CD14-positive monocyte (primary cell): Measurements from ENCODE around the gene USB1. TPM values are rescaled to one million over a fixed set of nuclear protein-coding genes. Genes with fewer than 3 reads are reported as not detected.

Experiments used
- DNase-seq, 3 donors: peaks; one replicate each; pipeline ENCODE4 v3.0.0-alpha.2; 2011 to 2022
- H2AFZ ChIP-seq: 2 replicates; pipeline ENCODE4 v1.6.0; 2012; ENCODE audit warnings: mild to moderate bottlenecking, low read depth, low read length, inconsistent platforms; ENCODE audit not compliant: insufficient read depth, poor library complexity, severe bottlenecking
- H3K27ac ChIP-seq, 2 donors: 1 replicate in 1 of 2; 2 replicates in 1 of 2; pipeline ENCODE4 v1.5.1; 2012 to 2013; ENCODE audit warnings: low read length in 2 of 2, control low read depth in 1 of 2, inconsistent platforms in 1 of 2, low read depth in 1 of 2, mild to moderate bottlenecking in 1 of 2
- H3K27me3 ChIP-seq, 2 donors: one replicate each; pipeline versions ENCODE4 v1.6.0 to v1.6.1; 2011 to 2013; ENCODE audit warnings: low read length in 2 of 2; ENCODE audit not compliant: control insufficient read depth in 2 of 2, insufficient read depth in 2 of 2
- H3K36me3 ChIP-seq, 2 donors: replicated peaks in 1 of 2; 1 replicate in 1 of 2; 2 replicates in 1 of 2; pipeline versions ENCODE4 v1.5.1 to v1.6.1; 2012 to 2013; ENCODE audit warnings: low read length in 2 of 2, control low read depth in 1 of 2, inconsistent platforms in 1 of 2, mild to moderate bottlenecking in 1 of 2; ENCODE audit not compliant: insufficient read depth in 2 of 2, control insufficient read depth in 1 of 2
- H3K4me1 ChIP-seq, 2 donors: 1 replicate in 1 of 2; 2 replicates in 1 of 2; pipeline versions ENCODE4 v1.5.1 to v1.6.1; 2012 to 2013; ENCODE audit warnings: low read length in 2 of 2, control low read depth in 1 of 2, inconsistent platforms in 1 of 2, mild to moderate bottlenecking in 1 of 2, moderate library complexity in 1 of 2; ENCODE audit not compliant: insufficient read depth in 2 of 2, control insufficient read depth in 1 of 2
- H3K4me2 ChIP-seq: replicated peaks from 2 replicates; pipeline ENCODE3; 2012; ENCODE audit warnings: low read length, moderate library complexity, mild to moderate bottlenecking; ENCODE audit not compliant: poor library complexity, severe bottlenecking; ENCODE audit errors: extremely low read depth
- H3K4me3 ChIP-seq, 3 experiments: fragments of 200-600 bp in 1 of 3; sonication (generic) in 1 of 3; replicated peaks in 1 of 3; 1 replicate in 2 of 3; 2 replicates in 1 of 3; pipeline ENCODE4 v1.5.1; 2011 to 2013; ENCODE audit warnings: low read length in 3 of 3, mild to moderate bottlenecking in 3 of 3, control low read depth in 2 of 3, low read depth in 2 of 3, inconsistent platforms in 1 of 3, moderate library complexity in 1 of 3
- H3K79me2 ChIP-seq: 2 replicates; pipeline ENCODE4 v1.6.0; 2012; ENCODE audit warnings: mild to moderate bottlenecking, control low read depth, inconsistent platforms, low read length, moderate library complexity; ENCODE audit not compliant: insufficient read depth
- H3K9ac ChIP-seq: 2 replicates; pipeline ENCODE4 v1.6.0; 2017; ENCODE audit warnings: low read length, mild to moderate bottlenecking; ENCODE audit not compliant: insufficient read depth, poor library complexity, severe bottlenecking
- H3K9me3 ChIP-seq, 2 donors: replicated peaks in 1 of 2; 1 replicate in 1 of 2; 2 replicates in 1 of 2; pipeline versions ENCODE4 v1.5.1 to v1.6.1; 2012 to 2013; ENCODE audit warnings: low read length in 2 of 2, control low read depth in 1 of 2; ENCODE audit not compliant: control insufficient read depth in 1 of 2, insufficient read depth in 1 of 2
- H4K20me1 ChIP-seq: 2 replicates; pipeline ENCODE4 v1.6.0; 2012; ENCODE audit warnings: mild to moderate bottlenecking, low read length, control low read depth, moderate library complexity; ENCODE audit not compliant: insufficient read depth
- H3K27ac Mint-ChIP-seq, 7 donors: one replicate each; pipeline ENCODE4 v1.8.0; 2020; ENCODE audit warnings: mild to moderate bottlenecking in 7 of 7, mixed read lengths in 7 of 7, moderate library complexity in 6 of 7, inconsistent platforms in 2 of 7
- H3K27me3 Mint-ChIP-seq, 3 donors: one replicate each; pipeline ENCODE4 v1.8.0; 2021 to 2022; ENCODE audit warnings: low read depth in 3 of 3, mild to moderate bottlenecking in 3 of 3, mixed read lengths in 3 of 3, moderate library complexity in 3 of 3, inconsistent platforms in 1 of 3
- H3K36me3 Mint-ChIP-seq, 2 donors: one replicate each; pipeline ENCODE4 v1.8.0; 2020; ENCODE audit warnings: mixed read lengths in 2 of 2, inconsistent platforms in 1 of 2, mild to moderate bottlenecking in 1 of 2
- H3K4me1 Mint-ChIP-seq: one replicate; pipeline ENCODE4 v1.8.0; 2020; ENCODE audit warnings: mild to moderate bottlenecking, mixed read lengths
- H3K4me3 Mint-ChIP-seq, 2 donors: one replicate each; pipeline ENCODE4 v1.8.0; 2020; ENCODE audit warnings: mild to moderate bottlenecking in 2 of 2, mixed read lengths in 2 of 2, moderate library complexity in 1 of 2
- H3K9me3 Mint-ChIP-seq, 7 donors: one replicate each; pipeline ENCODE4 v1.8.0; 2020 to 2022; ENCODE audit warnings: mixed read lengths in 7 of 7, mild to moderate bottlenecking in 6 of 7, moderate library complexity in 6 of 7, inconsistent platforms in 2 of 7
- CTCF ChIP-seq: fragments of 200-600 bp; IDR thresholded peaks from one replicate; pipeline ENCODE4 v1.8.0; 2022; ENCODE audit warnings: antibody characterized with exemption, mild to moderate bottlenecking
- WGBS: methylation state at CpG from one replicate; pipeline ENCODE4 v1.1.5; 2013; ENCODE audit warnings: missing lambda C conversion rate; ENCODE audit not compliant: insufficient coverage; 5-methylcytosine and 5-hydroxymethylcytosine counted together
- intact Hi-C, 2 donors: fragments of 100-400 bp; cut with micrococcal nuclease; formaldehyde crosslinking; loops; one replicate each; pipeline versions ENCODE4 v1.15.0 to v1.15.1; 2023
- polyA plus RNA-seq, 3 donors: library from polyadenylated mRNA; depleted of rRNA in 1 of 3; unstranded in 2 of 3; stranded (reverse) in 1 of 3; fragments of 300-500 nt in 2 of 3; fragments of >200 nt in 1 of 3; fragmentation: Illumina TruSeq in 2 of 3; gene quantifications; 1 replicate in 2 of 3; 2 replicates in 1 of 3; pipeline ENCODE4 v1.2.3, GENCODE V29; 2012 to 2021

USB1 gene
- polyA plus RNA-seq, 3 donors, result 25.7 to 55.7 (median 44.4) TPM

GRCh38 chr16:57956270-57956808 is 44.9 kb upstream of the USB1 start:
- no peaks in the 10 kb centered on the region for H3K4me1 Mint-ChIP-seq

GRCh38 chr16:57956924-57957672 is 44.1 kb upstream of the USB1 start:
- H3K27ac ChIP-seq, result no peak overlapping the region
- no peak for TF ChIP-seq CTCF
- Mint-ChIP-seq H3K36me3 (no peaks in the 10 kb centered on the region), H3K4me3 (no peak overlapping the region), H3K27me3 (peaks cover 0 to 3% (median 2%) of the 10 kb centered on the region in 3 donors), H3K4me1 (no peaks in the 10 kb centered on the region), H3K9me3 (peaks cover 0 to 2% (median 0%) of the 10 kb centered on the region in 7 donors), H3K27ac (no peak overlapping the region)
- WGBS, result 95% methylated on average over 4 of the region's 8 CpGs
- H3K4me1 ChIP-seq, result no peaks in the 10 kb centered on the region
- no peaks in the 10 kb centered on the region for H3K9me3 ChIP-seq
- H3K79me2 ChIP-seq, result no peaks in the 10 kb centered on the region
- no peak overlapping the region for H3K4me3 ChIP-seq
- H3K27me3 ChIP-seq, result no peaks in the 10 kb centered on the region
- H3K9ac ChIP-seq, result no peak overlapping the region
- no peaks in the 10 kb centered on the region for H3K36me3 ChIP-seq
- DNase-seq, result no peak
- H2AFZ ChIP-seq, result no peak overlapping the region
- no peaks in the 10 kb centered on the region for H4K20me1 ChIP-seq
- intact Hi-C loops, result no loop called here
- no peak overlapping the region for H3K4me2 ChIP-seq

More at GRCh38 chr16:57956270-57956808, 44.9 kb upstream of the USB1 start:
- no peaks in the 10 kb centered on the region for H3K9me3 ChIP-seq
- Mint-ChIP-seq H3K4me3 (no peak overlapping the region), H3K36me3 (no peaks in the 10 kb centered on the region), H3K9me3 (peaks cover 0 to 2% (median 0%) of the 10 kb centered on the region in 7 donors), H3K27ac (no peak overlapping the region), H3K27me3 (peaks cover 0 to 5% (median 3%) of the 10 kb centered on the region in 3 donors)
- 96% methylated on average over 4 of the region's 8 CpGs for WGBS
- no peak overlapping the region for H3K27ac ChIP-seq
- no peak overlapping the region for H3K4me3 ChIP-seq
- no peaks in the 10 kb centered on the region for H3K79me2 ChIP-seq
- no peaks in the 10 kb centered on the region for H3K36me3 ChIP-seq
- H3K4me1 ChIP-seq, result no peaks in the 10 kb centered on the region
- TF ChIP-seq CTCF, result no peak
- H2AFZ ChIP-seq, result no peak overlapping the region
- H3K27me3 ChIP-seq, result no peaks in the 10 kb centered on the region
- no peak for DNase-seq
- no peaks in the 10 kb centered on the region for H4K20me1 ChIP-seq
- H3K9ac ChIP-seq, result no peak overlapping the region
- H3K4me2 ChIP-seq, result no peak overlapping the region
- intact Hi-C loops, result no loop called here
